Measurements from ENCODE around the gene FARP2.
"Not testable (repeated sequence)": the region's sequence is repeated elsewhere in the genome, so short reads cannot be mapped to it uniquely, and the experiment has no call there.

GRCh38 chr2:241421942-241422341 is 65.9 kb downstream of the FARP2 start:
- TF ChIP-seq POLR2AphosphoS5, POLR2A, EP300 (IDR thresholded peaks at IDR 0.05): not testable (repeated sequence)
- TF ChIP-seq, protein P1, sequence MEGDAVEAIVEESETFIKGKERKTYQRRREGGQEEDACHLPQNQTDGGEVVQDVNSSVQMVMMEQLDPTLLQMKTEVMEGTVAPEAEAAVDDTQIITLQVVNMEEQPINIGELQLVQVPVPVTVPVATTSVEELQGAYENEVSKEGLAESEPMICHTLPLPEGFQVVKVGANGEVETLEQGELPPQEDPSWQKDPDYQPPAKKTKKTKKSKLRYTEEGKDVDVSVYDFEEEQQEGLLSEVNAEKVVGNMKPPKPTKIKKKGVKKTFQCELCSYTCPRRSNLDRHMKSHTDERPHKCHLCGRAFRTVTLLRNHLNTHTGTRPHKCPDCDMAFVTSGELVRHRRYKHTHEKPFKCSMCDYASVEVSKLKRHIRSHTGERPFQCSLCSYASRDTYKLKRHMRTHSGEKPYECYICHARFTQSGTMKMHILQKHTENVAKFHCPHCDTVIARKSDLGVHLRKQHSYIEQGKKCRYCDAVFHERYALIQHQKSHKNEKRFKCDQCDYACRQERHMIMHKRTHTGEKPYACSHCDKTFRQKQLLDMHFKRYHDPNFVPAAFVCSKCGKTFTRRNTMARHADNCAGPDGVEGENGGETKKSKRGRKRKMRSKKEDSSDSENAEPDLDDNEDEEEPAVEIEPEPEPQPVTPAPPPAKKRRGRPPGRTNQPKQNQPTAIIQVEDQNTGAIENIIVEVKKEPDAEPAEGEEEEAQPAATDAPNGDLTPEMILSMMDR (IDR thresholded peaks at IDR 0.05) = not testable (repeated sequence)
